Left renal pelvis (tissue), 4 donors: ENCODE data around the gene IRF5. TPM values are rescaled to one million over a fixed set of nuclear protein-coding genes. Genes with fewer than 3 reads are reported as not detected.
"Not testable (repeated sequence)": the region's sequence is repeated elsewhere in the genome, so short reads cannot be mapped to it uniquely, and the experiment has no call there.

ENCODE experiments used
- DNase-seq, 4 donors: peaks; one replicate each; pipeline ENCODE4 v3.0.0-alpha.2; 2013; ENCODE audit warnings: low read depth in 4 of 4, low spot score in 3 of 4
- polyA plus RNA-seq, 4 donors: library from polyadenylated mRNA; unstranded; fragments of 120-200 nt; gene quantifications; one replicate each; pipeline ENCODE4 v1.2.1, GENCODE V29; 2013; ENCODE audit not compliant: insufficient read length in 4 of 4

The IRF5 gene
- polyA plus RNA-seq, 4 donors, result 2.8 to 16.1 (median 10.4) TPM

GRCh38 chr7:128954830-128955802 lies 17.4 kb downstream of the IRF5 start:
- no peak for DNase-seq

GRCh38 chr7:128955981-128956380 lies 18.3 kb downstream of the IRF5 start:
- DNase-seq, result no peak

- no peak for DNase-seq
These were observed 21.6 kb downstream of the IRF5 start for GRCh38 chr7:128959296-128959695.

- DNase-seq, result no peak
These were observed 23.4 kb downstream of the IRF5 start for GRCh38 chr7:128961030-128961659.

GRCh38 chr7:128962899-128963298 lies 25.2 kb downstream of the IRF5 start:
- no peak for DNase-seq

GRCh38 chr7:128963327-128963757 lies 25.6 kb downstream of the IRF5 start:
- no peak for DNase-seq

- DNase-seq, result no peak
These were observed 30.9 kb downstream of the IRF5 start for GRCh38 chr7:128968624-128969023.

- no peak for DNase-seq
These were observed 36.7 kb downstream of the IRF5 start for GRCh38 chr7:128974241-128974934.

- DNase-seq, result no peak
These were observed 44.4 kb downstream of the IRF5 start for GRCh38 chr7:128982105-128982504.

- DNase-seq, result no peak
These were observed 47.9 kb downstream of the IRF5 start for GRCh38 chr7:128985660-128986059.

- DNase-seq, result no peak
These were observed 48.9 kb downstream of the IRF5 start for GRCh38 chr7:128986609-128987008.

- no peak for DNase-seq
These were observed 50.6 kb downstream of the IRF5 start for GRCh38 chr7:128988372-128988771.

GRCh38 chr7:128989961-128990360 lies 52.2 kb downstream of the IRF5 start:
- no peak for DNase-seq

- no peak for DNase-seq
These were observed 55.7 kb downstream of the IRF5 start for GRCh38 chr7:128993419-128993818.

GRCh38 chr7:128994560-128994959 lies 56.8 kb downstream of the IRF5 start:
- not testable (repeated sequence) for DNase-seq

- no peak for DNase-seq
These were observed 59.5 kb downstream of the IRF5 start for GRCh38 chr7:128997181-128997580.

Other genes starting within 250 kb of the IRF5 start
- gene CALU, start 198.6 kb upstream of the IRF5 start, polyA plus RNA-seq, result 100 to 1,000 TPM; 162 to 319 (median 235) TPM
- 1 to 10 TPM; 1.3 to 2.2 (median 1.5) TPM for gene OPN1SW, start 162.1 kb upstream of the IRF5 start, polyA plus RNA-seq
- 10 to 100 TPM; 12.3 to 24.5 (median 15.3) TPM for gene CCDC136, start 146.0 kb upstream of the IRF5 start, polyA plus RNA-seq
- gene FLNC, start 107.5 kb upstream of the IRF5 start, polyA plus RNA-seq, result 10 to 100 TPM; 11.8 to 21.0 (median 17.2) TPM
- gene ATP6V1F, start 75.1 kb upstream of the IRF5 start, polyA plus RNA-seq, result 100 to 1,000 TPM in 3 of 4 donors, 10 to 100 TPM in 1; 96.7 to 235 (median 212) TPM
- gene KCP, start 27.2 kb upstream of the IRF5 start, polyA plus RNA-seq, result 10 to 100 TPM in 3 of 4 donors, 1 to 10 TPM in 1; 1.6 to 38.8 (median 17.9) TPM
- gene TNPO3, start 117.2 kb downstream of the IRF5 start, polyA plus RNA-seq, result 10 to 100 TPM; 28.3 to 51.7 (median 42.8) TPM
- gene TSPAN33, start 206.8 kb downstream of the IRF5 start, polyA plus RNA-seq, result 10 to 100 TPM in 3 of 4 donors, 1 to 10 TPM in 1; 6.3 to 76.9 (median 59.4) TPM